Measurements from ENCODE around the gene RBBP8NL. TPM values are rescaled to one million over a fixed set of nuclear protein-coding genes. Genes with fewer than 3 reads are reported as not detected.
A peak's percentile ranks its signal among the peaks of the same experiment; 100 is the strongest.

Gene RBBP8NL
- total and polyA plus RNA-seq, 9 of the 15 experiments (the other 6 are each of a cell fraction or from before 2014, with no cell fraction given) = not detected

DNA sequence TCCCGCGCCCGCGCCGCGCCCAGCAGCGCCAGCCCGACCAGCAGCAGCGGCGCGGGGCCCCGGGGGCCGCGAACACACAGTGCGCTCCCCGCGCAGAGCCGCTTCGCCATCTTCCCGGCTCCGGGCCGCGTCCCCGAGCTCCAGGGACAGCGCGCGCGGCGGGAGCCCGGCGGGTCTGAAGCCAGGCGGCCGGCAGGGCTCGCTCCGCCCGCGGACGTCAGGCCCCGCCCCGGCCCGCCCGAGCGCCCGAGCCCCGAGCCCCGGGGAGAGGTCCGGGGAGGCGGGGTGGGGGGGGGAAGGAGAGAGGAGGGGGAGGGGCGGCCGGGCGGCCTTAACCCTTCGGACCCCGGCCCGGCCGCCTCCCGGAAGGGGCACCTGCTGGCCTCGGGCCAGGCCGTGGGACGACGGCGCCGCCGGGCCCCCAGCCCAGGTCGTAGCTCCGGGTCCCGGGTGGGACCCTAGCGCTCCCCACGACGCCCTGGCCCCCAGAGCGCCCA is 60.2 kb downstream of the RBBP8NL start, which contains the start of gene LAMA5 (continued):
- TF ChIP-seq, protein P1, sequence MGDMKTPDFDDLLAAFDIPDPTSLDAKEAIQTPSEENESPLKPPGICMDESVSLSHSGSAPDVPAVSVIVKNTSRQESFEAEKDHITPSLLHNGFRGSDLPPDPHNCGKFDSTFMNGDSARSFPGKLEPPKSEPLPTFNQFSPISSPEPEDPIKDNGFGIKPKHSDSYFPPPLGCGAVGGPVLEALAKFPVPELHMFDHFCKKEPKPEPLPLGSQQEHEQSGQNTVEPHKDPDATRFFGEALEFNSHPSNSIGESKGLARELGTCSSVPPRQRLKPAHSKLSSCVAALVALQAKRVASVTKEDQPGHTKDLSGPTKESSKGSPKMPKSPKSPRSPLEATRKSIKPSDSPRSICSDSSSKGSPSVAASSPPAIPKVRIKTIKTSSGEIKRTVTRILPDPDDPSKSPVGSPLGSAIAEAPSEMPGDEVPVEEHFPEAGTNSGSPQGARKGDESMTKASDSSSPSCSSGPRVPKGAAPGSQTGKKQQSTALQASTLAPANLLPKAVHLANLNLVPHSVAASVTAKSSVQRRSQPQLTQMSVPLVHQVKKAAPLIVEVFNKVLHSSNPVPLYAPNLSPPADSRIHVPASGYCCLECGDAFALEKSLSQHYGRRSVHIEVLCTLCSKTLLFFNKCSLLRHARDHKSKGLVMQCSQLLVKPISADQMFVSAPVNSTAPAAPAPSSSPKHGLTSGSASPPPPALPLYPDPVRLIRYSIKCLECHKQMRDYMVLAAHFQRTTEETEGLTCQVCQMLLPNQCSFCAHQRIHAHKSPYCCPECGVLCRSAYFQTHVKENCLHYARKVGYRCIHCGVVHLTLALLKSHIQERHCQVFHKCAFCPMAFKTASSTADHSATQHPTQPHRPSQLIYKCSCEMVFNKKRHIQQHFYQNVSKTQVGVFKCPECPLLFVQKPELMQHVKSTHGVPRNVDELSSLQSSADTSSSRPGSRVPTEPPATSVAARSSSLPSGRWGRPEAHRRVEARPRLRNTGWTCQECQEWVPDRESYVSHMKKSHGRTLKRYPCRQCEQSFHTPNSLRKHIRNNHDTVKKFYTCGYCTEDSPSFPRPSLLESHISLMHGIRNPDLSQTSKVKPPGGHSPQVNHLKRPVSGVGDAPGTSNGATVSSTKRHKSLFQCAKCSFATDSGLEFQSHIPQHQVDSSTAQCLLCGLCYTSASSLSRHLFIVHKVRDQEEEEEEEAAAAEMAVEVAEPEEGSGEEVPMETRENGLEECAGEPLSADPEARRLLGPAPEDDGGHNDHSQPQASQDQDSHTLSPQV (IDR thresholded peaks at IDR 0.05) = 0 out of 2 replicates have a peak, but pooled peaks have one; percentile 16
- TF ChIP-seq SNIP1 (IDR thresholded peaks at IDR 0.05; ENCODE audit: low read depth) (no peak), TBP (optimal IDR thresholded peaks at IDR 0.05; ENCODE audit: low read depth, low read length) (peak; percentile 44), TAF1 (IDR thresholded peaks at IDR 0.05; ENCODE audit: control insufficient read depth, extremely low read depth, insufficient read depth, low read length, severe bottlenecking) (peak; percentile 69), ZNF175 (CRISPR knock-in tag; IDR thresholded peaks at IDR 0.05; ENCODE audit: low read depth) (no peak), SIN3B (IDR thresholded peaks at IDR 0.05; ENCODE audit: low read depth) (0 out of 2 replicates have a peak, but pooled peaks have one; percentile 44), HNRNPH1 (optimal IDR thresholded peaks at IDR 0.05; ENCODE audit: low read depth, low read length) (no peak), KDM5B (IDR thresholded peaks at IDR 0.05; ENCODE audit: insufficient replicate concordance, low read depth, low read length) (peak; percentile 32), CXXC5 (CRISPR knock-in tag; IDR thresholded peaks at IDR 0.05) (peak; percentile 57), RFX5 (IDR thresholded peaks at IDR 0.05; ENCODE audit: low read depth, low read length) (no peak), XRCC5 (IDR thresholded peaks at IDR 0.05; ENCODE audit: low read depth, low read length) (no peak), ZSCAN32 (CRISPR knock-in tag; IDR thresholded peaks at IDR 0.05) (no peak), ZNF253 (CRISPR knock-in tag; conservative IDR thresholded peaks at IDR 0.05) (no peak), PHB (CRISPR knock-in tag; IDR thresholded peaks at IDR 0.05) (no peak), HNRNPK (IDR thresholded peaks at IDR 0.05; ENCODE audit: low read depth, low read length, poor library complexity, severe bottlenecking) (peak; percentile 44)
- TF ChIP-seq, protein P2, sequence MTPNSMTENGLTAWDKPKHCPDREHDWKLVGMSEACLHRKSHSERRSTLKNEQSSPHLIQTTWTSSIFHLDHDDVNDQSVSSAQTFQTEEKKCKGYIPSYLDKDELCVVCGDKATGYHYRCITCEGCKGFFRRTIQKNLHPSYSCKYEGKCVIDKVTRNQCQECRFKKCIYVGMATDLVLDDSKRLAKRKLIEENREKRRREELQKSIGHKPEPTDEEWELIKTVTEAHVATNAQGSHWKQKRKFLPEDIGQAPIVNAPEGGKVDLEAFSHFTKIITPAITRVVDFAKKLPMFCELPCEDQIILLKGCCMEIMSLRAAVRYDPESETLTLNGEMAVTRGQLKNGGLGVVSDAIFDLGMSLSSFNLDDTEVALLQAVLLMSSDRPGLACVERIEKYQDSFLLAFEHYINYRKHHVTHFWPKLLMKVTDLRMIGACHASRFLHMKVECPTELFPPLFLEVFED (CRISPR knock-in tag; conservative IDR thresholded peaks at IDR 0.05) = no peak
- TF ChIP-seq, protein P3, sequence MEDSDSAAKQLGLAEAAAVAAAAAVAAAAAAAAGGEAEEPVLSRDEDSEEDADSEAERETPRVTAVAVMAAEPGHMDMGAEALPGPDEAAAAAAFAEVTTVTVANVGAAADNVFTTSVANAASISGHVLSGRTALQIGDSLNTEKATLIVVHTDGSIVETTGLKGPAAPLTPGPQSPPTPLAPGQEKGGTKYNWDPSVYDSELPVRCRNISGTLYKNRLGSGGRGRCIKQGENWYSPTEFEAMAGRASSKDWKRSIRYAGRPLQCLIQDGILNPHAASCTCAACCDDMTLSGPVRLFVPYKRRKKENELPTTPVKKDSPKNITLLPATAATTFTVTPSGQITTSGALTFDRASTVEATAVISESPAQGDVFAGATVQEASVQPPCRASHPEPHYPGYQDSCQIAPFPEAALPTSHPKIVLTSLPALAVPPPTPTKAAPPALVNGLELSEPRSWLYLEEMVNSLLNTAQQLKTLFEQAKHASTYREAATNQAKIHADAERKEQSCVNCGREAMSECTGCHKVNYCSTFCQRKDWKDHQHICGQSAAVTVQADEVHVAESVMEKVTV (CRISPR knock-in tag; IDR thresholded peaks at IDR 0.05) = no peak
- TF ChIP-seq, protein P4, sequence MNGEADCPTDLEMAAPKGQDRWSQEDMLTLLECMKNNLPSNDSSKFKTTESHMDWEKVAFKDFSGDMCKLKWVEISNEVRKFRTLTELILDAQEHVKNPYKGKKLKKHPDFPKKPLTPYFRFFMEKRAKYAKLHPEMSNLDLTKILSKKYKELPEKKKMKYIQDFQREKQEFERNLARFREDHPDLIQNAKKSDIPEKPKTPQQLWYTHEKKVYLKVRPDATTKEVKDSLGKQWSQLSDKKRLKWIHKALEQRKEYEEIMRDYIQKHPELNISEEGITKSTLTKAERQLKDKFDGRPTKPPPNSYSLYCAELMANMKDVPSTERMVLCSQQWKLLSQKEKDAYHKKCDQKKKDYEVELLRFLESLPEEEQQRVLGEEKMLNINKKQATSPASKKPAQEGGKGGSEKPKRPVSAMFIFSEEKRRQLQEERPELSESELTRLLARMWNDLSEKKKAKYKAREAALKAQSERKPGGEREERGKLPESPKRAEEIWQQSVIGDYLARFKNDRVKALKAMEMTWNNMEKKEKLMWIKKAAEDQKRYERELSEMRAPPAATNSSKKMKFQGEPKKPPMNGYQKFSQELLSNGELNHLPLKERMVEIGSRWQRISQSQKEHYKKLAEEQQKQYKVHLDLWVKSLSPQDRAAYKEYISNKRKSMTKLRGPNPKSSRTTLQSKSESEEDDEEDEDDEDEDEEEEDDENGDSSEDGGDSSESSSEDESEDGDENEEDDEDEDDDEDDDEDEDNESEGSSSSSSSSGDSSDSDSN (IDR thresholded peaks at IDR 0.05; ENCODE audit: borderline replicate concordance in 1 of 2, low read depth in 2 of 2, low read length in 2 of 2) = peak; percentile 41 to 70; a peak in 1 of 4 replicates

Measured in K562 (cell line).